ENCODE results near the gene UBE2B.
"Not testable (repeated sequence)": the region's sequence is repeated elsewhere in the genome, so short reads cannot be mapped to it uniquely, and the experiment has no call there.

UBE2B gene

DNA sequence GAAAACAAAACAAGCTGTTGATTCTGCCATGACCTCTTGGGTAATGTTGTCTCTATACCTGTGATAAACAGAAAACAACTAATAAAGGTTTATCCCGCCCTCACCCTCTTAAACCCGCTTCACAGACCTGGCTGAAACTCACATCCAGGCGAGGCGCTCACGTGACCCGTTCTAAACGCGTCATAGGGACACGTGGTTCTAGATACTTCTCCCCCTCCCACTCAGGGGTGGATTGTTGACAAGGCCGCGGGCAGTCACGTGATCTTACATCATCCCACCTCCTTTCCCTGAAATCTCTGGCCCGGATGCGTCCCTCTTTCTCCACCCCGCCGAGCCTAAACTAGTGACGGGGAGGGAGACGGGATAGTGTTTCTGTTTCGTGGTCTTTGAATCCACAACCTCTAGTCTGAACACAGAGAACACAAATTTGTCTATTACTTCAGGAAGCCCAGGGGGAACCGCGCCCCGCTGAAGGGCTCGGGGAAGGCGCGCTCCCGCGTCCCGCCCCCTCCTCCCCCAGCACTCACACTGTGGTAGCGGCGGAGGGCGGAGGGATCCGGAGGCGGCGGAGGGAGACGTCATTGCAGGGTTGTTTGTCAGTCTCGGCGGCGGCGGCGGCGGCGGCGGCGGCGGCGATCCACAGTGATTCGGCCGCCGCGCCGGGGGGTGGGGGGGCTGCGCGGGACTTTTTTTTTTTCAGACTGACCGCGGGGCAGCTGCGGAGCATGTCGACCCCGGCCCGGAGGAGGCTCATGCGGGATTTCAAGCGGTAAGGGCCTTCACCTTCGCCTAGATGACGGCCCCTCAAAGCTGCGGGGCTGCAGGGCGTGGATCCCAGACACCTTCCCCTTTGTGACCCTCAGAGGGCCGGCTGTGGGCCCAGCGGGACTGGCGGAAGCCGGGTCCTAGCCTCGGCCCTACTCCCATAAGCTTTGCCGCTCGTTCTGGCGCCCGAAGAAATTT is at the start of gene UBE2B:
TSS of gene UBE2B (plus strand) at position 699 of the 963 bp plus-strand sequence. CDS start at position 726, 27 bp downstream.
- peak; percentile 99 for DNase-seq (ENCODE audit: low spot score)

DNA sequence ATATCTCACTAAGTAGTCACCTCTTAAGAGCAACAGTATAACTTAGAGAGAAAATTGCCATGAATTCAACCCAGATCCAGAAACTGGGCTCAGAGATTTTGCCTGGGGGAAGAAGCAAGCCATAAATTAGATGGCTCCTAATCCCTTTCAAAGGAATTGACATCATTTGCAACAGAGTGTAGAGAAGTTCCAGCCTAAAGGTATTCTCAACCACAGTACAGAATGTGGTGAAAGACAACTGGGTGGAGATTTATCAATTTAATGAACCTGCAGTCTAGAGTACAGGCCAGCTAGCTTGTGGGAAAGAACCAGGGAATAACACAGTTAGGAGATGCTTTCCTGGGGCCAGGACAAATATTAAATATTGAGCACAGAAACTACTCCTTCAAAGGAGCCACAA is 44.0 kb upstream of the UBE2B start:
- no peak for DNase-seq (ENCODE audit: low spot score)

DNA sequence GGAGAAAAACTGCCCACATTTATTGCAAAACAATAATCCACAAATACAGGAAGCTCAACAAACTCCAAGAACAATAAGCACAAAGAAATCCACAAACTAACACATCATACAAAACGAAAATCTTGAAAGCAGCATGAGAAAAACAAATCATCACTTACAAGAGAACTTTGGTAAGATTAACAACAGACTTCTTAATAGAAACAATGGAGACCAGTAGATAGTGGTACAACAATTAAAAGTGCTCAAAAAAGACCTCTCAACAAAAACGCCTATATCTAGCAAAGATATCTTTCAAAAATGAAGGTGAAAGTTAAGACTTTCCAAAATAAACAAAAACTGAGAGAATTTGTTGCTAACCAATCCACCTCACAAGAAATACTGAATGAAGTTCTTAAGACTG is 42.8 kb upstream of the UBE2B start:
- no peak for DNase-seq (ENCODE audit: low spot score)

DNA sequence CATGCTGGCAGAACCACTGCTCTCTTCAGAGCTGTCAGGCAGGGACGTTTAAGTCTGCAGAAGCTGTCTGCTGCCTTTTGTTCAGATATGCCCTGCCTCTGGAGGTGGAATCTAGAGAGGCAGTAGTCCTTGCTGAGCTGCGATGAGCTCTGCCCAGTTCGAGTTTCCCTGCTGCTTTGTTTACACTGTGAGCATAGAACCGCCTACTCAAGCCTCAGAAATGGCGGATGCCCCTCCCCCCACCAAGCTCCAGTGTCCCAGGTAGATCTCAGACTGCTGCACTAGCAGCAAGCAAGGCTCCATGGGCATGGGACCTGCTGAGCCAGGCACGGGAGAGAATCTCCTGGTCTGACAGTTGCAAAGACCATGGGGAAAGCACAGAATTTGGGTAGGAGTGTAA is 34.5 kb upstream of the UBE2B start:
- not testable (repeated sequence) for DNase-seq (ENCODE audit: low spot score)

DNA sequence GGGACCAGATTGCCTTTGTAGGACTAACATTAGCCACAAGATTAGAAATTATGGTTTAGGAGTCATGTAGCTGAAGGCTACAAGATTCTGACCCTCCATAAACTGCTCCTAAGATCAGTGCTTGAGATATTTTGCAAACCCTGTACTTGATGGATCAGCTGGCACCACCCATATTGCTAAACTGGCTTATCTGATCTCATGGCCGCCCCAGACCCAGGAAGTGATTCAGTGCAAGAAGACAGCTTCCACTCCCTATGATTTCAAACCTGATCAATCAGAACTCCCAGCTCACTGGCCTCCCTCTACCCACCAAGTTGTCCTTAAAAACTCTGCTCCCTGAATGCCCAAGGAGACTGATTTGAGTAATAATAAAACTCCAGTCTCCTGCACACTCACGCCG is 27.9 kb upstream of the UBE2B start:
- not testable (repeated sequence) for DNase-seq (ENCODE audit: low spot score)

DNA sequence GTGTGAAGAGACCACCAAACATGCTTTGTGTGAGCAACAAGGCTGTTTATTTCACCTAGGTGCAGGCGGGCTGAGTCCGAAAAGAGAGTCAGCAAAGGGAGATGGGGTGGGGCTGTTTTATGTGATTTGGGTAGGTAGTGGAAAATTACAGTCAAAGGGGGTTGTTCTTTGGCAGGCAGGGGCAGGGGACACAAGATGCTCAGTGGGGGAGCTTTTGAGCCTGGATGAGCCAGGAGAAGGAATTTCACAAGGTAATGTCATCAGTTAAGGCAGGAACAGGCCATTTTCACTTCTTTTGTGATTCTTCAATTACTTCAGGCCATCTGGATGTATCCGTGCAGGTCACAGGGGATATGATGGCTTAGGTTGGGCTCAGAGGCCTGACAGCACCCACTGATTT is 25.9 kb upstream of the UBE2B start:
- DNase-seq (ENCODE audit: low spot score): not testable (repeated sequence)

DNA sequence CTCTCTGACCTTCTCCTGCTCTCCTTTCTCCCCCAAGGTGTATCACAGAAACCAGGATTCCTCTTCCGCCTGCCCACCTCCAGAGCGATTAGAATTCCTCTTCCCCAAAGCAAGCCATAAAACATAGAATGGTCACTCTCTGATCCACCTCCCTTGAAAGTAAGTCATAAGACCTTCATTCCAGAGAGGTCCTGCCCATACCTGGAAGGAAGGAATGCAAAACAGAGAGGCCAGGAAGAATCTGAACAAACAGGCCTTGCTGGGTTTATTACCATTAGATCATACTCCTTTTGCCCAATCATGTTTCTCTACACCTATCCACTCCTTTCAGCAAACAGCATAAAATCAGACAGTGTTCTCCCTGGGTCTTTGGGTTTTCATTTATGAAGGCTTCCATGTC is 25.4 kb upstream of the UBE2B start:
- DNase-seq (ENCODE audit: low spot score): peak; percentile 65

DNA sequence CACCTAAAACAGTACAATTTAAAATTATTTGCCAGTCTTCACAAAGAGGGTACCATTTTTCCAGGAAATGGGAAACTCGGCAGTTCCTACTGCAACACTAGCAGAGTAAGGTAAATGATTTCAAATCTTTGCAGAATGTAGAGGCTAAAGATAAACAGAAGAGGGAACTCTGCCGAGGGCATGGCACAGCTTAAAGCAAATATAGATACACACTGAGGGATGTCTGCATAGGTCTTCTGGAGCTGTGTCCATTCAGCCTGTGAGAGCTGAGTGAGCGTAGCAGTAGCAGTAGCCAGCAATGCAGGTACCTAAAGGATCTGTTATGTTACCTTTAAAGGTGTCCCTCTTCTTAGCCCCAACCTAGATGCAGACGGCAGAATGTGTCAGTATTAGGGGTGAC is 21.9 kb upstream of the UBE2B start:
- DNase-seq (ENCODE audit: low spot score): no peak

DNA sequence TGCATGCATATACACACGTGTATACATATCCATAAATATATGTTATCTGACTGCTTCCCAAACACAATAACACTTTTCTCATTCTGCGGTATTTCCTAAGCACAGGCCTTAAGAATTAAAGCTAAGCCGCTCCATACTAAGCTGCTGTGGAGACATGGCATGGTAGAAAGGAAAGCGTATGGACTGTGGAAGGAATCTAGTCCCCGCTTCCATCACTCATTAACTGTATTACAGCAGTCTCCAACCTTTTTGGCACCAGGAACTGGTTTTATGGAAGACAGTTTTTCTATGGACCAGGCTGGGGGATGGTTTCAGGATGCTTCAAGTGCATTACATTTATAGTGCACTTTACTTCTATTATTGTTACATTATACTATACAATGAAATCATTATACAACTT is 15.7 kb upstream of the UBE2B start:
- DNase-seq (ENCODE audit: low spot score): no peak

DNA sequence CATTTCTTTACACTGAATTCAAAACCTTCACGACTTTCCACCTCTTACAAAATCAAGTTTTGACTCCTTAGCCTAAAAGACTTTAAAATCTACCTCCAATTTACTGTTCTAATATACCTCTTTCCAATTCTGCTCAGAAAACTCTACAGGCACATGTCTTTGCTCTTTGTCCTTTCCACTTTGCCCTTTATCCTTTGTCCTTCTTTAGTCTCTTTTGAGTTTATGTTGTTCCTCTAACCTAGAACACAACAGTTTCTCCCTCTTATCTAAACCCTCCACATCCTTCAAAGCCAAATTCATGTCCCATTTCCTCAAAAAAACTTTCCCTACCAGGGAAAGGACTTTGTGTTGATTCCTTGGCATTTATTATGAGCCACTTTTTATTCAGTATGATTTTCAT is 5.8 kb upstream of the UBE2B start:
- DNase-seq (ENCODE audit: low spot score): no peak

DNA sequence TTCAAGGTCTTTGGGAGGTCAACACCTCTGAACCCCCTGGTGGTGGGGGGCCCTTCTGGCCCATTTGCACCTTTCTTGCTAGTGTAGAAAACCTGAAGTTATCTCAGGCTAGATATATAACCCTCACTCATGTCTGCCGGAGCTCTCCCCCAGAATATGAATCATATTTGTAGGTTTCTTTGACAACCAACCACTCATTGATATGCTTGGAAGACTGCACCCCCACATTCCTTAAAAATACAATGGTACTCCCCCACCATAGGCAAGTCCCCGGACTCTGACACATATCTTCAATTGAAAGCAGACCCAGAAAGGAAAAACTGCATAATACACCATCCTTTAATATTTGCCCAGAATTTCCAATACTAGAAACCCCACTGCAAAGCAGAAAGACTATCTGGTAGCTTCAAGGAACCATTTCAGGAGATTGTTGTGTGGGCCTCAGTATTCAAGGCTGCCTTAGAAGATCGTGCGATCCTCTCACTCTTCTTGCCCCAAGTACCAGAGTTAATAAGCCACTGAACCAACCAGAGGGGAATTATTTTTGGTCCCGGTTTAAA is 978 bp upstream of the UBE2B start:
- peak; percentile 34 for DNase-seq (ENCODE audit: low spot score)

DNA sequence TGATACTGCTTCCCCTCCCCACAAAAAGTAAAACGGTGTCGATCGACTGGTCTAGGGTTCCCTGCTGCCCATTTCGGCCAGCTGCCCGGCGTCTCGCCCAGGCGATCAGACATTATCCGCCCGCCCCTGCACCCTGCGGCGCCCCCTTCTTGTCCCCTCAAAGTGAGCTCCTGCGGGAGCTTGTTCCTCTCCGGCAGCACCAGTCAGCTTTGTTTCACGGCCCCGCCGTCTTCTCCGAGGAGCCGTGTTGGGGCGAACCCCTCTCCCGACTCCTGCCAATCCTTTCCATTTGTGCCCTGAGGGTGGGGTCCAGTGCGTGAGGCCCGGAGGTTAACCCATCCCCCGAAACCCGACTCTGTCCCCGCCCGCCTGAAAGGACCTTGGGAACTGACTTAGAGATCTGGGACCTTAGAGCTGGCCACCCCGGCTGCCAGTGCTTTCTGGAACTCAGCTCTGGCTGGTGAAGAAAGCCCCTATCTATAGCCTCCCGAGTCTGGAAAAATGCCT is 518 bp downstream of the UBE2B start:
- peak; percentile 61 for DNase-seq (ENCODE audit: low spot score)

DNA sequence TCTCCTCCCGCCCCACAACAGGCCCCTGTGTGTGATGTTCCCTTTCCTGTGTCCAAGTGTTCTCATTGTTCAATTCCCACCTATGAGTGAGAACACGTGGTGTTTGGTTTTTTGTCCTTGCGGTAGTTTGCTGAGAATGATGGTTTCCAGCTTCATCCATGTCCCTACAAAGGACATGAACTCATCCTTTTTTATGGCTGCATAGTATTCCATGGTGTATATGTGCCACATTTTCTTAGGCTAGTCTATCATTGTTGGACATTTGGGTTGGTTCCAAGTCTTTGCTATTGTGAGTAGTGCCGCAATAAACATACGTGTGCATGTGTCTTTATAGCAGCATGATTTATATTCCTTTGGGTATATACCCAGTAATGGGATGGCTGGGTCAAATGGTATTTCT is 2.3 kb downstream of the UBE2B start:
- DNase-seq (ENCODE audit: low spot score): not testable (repeated sequence)

DNA sequence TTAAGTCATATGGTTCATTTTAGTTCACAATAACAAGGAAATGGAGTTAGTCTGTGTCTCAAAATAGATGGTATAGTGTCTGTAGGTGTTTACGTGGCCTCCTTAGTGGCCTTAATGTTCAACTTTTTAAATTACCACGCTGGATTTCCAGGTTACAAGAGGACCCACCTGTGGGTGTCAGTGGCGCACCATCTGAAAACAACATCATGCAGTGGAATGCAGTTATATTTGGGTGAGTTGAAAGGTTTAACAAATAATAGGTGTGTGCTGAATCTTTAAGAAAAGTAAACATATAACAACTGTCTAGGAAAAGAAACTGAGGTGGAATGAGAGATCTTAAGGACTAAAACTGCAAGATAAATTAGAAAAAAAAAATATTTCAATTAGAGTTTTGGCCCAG is 2.9 kb downstream of the UBE2B start:
- DNase-seq (ENCODE audit: low spot score): peak; percentile 11

DNA sequence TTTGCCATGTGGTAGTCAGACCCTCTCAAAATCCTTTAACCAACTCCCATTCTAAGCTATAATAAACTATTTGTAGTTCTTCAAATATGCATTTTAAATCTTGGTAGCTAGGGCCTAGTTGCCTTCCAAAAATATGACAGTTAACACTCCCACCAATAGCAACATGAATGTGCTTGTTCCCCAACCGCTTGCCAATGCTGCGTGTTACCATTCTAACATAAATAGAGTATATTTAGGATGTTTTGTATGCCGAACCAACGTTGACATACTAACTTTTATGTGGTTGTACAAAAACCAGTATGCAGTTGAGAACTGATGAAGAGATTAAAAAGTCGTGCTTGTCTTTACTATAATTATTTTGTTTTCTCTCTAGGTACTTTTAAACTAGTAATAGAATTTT is 9.0 kb downstream of the UBE2B start:
- no peak for DNase-seq (ENCODE audit: low spot score)

DNA sequence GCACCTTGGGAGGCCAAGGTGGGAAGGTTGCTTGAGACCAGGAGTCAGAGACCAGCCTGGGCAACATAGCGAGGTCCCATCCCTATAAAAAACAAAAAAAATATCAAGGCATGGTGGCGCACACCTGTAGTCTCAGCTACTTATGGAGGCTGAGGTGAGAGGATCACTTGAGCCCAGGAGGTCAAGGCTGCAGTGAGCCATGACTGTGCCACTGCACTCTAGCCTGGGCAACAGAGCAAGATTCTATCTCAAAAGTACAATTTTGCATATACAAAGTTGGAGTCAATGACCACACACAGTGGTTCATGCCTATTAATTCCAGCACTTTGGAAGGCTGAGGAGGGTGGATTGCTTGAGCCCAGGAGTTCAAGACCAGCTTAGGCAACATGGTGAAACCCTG is 10.8 kb downstream of the UBE2B start:
- DNase-seq (ENCODE audit: low spot score): not testable (repeated sequence)

DNA sequence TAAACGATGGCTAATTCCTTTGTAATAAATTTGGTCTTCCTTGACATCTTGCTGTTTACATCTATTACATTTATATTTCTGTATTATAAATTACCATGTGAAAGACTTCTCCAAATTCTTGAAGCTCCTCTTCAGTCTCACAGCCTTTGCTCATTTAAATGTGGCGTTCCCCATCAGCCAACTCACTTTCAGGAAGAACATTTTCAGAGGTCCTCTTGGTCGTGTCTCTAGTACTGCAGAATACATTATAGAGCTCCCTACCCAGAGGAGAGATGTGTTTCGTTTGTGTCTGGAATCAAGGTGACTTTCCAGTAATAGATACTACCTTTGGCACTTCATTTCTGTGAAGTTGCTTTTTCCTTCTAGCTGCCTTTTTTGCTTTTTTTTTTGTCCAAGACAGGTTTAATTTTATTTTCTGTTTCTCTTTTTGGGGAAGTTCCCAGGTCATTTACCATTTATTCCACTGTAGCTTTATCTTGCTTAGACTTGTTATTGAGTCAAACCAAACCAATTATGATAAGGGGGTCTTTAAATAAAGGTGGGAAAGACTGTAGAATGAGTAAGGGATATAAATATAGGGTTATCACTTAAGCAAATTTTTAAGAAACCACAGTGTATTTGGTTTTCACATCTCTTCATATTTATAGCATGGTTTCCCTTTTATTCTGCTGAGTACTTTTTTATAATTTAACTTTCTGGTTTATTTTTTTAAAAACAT is 12.8 kb downstream of the UBE2B start:
- no peak for DNase-seq (ENCODE audit: low spot score)

DNA sequence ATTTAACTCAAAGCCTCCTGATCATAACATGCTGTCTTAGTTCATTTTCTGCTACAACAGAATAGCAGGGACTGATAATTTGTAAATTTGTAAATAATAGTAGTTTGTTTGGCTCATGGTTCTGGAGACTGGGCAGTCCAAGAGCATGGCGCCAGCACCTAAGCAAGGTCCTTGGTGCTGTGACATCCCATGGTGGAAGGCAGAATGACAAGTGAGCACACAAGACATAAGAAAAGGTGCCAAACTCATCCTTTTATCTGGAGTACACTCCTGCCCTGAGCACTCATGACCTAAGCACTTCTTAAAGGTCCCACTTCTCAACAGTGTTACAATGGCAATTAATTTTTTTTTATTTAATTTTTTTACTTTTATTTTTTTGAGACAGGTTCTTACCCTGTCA is 16.1 kb downstream of the UBE2B start:
- DNase-seq (ENCODE audit: low spot score): no peak

DNA sequence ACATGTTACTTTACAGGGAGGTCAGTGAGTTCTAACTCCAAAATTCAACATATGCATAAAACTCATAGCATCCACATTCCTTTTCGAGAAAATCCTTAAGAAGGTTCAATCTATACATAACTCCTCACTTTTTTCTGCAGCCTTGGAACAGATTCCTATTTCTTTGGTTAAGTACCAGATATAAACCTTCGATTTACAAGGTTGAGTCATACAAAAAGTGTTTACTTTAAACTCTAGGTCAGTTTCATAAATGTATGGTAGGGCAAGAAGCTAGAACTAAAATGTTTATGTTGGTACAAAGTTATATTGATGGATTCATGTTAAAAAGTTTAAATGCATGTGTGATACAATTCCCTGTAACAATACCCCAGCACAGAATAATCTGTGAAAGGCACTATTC is 20.9 kb downstream of the UBE2B start:
- no peak for DNase-seq (ENCODE audit: low spot score)

DNA sequence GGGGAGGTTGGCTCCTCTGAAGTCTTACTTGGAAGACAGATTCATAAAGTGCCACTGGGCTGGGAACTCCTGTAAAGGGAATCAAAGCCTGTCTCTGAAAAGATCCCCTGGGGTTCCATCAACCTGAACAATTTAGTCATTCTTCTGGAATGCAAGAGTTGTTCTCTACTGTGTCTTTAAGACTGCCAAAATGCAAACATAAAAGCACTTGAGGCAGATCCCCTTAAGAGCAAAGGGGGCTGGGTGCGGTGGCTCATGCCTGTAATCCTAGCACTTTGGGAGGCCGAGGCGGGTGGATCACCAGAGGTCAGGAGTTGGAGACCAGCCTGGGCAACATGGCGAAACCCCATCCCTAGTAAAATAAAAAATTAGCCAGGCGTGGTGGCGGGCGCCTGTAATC is 23.6 kb downstream of the UBE2B start:
- DNase-seq (ENCODE audit: low spot score): peak; percentile 34

DNA sequence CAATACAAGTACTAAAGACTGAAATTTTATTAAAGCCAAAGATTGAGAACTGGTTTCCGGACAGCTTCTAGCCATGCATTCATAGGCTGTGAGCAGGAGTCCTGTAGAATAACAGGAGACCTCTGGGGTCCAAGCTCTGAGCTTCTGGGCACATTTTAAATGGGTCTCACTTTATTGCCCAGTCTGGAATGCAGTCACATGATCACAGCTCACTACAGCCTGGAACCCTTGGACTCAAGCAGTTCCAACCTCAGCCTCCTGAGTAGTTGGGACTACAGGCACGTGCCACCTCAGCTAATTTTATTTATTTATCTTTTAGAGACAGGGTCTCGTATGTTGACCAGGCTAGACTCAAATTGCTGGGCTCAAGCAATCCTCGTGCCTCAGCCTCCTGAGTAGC is 24.9 kb downstream of the UBE2B start:
- DNase-seq (ENCODE audit: low spot score): no peak

DNA sequence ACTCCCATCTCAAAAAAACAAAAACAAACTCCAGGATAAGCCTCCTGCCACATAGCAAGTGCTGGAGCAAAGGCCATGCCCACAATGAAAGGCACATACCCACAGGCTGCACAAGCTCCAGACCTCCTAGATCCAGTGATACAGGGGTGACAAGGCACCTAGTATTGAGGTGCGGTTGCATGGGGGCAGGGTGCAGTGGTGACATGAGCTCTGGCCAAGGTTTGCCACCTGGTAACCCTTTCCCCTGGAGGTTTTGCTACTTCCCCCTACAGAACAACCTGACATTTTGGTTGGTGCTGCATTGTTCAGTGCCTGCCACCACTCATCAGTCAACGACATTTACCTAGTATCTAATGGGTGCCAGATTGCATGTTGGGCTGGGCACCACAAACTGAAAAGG is 25.8 kb downstream of the UBE2B start:
- no peak for DNase-seq (ENCODE audit: low spot score)
